ENCODE results near the gene MAP3K21.

The MAP3K21 gene

DNA sequence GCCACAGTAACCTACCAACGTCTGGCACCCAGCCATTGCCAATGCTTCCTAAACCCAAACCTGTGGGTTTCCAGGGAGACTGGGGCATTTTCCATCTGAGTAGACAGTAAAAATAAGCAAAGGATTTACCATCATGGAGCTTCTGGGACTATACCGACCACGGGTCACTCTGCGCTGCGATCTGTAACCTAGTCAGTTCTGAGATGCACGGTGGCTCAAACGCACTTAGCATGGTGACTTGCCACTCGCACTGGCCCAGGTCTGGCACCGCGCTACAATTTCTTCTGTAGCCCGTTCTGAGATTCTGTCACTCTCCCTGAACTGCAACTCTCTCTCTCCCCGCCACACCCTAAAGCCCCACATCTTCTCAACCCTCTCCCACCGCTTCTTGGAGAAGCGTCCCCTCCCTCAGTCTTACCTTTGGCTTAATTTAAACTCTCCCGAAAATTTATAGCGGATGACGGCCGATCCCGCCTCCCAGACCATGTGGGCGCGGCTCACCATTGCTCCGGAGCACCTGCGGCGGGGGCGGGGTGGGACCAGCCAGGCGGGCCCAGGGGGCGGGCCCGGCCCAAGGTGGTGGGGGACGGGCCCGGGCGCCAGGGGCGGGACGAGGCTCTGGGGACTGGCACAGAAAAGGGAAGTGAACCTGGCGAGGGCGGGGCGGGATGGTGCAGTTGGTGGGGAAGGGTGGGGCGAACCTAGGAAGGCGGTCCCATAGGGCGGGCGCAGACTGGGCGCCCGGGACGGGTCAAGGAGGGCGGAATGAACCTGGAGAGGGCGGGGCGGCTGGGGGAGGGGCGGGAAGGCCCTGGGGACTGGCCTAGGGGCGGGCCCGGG is 493 bp upstream of the MAP3K21 start:
- DNase-seq: peak; percentile 22 to 77 (median 63)

DNA sequence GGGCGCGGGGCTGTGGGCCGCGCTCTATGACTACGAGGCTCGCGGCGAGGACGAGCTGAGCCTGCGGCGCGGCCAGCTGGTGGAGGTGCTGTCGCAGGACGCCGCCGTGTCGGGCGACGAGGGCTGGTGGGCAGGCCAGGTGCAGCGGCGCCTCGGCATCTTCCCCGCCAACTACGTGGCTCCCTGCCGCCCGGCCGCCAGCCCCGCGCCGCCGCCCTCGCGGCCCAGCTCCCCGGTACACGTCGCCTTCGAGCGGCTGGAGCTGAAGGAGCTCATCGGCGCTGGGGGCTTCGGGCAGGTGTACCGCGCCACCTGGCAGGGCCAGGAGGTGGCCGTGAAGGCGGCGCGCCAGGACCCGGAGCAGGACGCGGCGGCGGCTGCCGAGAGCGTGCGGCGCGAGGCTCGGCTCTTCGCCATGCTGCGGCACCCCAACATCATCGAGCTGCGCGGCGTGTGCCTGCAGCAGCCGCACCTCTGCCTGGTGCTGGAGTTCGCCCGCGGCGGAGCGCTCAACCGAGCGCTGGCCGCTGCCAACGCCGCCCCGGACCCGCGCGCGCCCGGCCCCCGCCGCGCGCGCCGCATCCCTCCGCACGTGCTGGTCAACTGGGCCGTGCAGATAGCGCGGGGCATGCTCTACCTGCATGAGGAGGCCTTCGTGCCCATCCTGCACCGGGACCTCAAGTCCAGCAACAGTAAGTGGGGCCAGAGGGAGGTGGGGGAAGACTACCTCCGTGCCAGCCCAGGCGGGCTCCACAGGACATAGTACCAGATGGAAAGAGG is 808 bp downstream of the MAP3K21 start:
- DNase-seq: peak in 1 of 4 experiments; percentile 37

DNA sequence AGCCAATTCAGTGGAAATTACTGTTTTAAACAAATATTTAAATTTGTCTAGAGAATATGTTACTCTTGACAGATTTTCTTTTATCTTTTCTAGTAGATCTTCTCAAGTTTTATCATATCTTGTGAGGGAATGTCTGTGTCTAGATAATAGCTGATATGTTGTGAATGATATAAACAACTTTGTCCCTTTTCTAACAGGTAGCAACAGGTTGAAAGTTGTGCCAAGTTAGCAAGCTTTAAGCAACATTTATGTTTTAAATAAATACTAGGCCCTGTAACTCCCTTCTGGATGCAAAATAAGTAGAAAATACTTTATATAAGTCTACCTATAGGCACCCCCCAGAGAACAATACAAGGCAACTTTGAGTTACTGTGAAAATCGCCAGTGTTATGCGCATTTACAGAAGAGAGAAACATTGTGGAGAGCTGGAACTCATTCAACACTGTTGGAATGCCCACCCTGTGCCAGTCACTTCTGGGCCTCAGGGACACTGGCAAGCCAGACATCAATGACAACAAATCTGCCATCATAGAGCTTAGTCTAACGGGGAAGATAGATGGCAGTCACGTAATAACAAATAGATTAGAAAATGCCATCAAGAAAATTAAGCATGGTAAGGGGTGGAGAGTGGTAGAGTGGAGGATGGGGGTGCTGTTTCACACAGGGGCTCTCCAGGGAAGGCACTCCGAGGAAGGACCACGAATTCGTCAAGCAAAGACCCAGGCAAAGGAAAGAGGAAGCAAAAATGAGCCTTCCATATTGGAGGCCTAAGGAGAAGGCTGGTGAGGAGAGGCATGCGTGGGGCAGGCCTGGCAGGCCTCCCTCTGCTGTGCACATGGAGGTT is 4.4 kb downstream of the MAP3K21 start:
- no peak for DNase-seq

DNA sequence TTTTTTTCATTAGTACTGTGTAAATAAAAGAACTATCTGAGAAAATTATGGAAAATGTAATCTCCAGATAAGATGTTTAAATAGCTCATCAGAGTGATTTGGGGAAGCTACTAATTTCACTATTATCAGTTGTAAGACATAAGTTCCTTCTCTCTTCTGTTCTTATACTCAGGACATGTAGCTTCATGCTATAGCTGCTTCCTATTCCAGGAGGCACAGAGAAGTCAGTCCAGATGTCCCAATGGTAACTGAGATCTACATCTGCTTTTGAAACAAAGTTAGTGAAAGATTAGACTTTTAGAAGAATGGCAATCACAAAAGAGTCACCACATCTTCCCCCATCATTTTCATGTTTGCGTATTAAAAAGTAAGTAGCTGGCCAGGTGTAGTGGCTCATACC is 5.6 kb downstream of the MAP3K21 start:
- no peak for DNase-seq

DNA sequence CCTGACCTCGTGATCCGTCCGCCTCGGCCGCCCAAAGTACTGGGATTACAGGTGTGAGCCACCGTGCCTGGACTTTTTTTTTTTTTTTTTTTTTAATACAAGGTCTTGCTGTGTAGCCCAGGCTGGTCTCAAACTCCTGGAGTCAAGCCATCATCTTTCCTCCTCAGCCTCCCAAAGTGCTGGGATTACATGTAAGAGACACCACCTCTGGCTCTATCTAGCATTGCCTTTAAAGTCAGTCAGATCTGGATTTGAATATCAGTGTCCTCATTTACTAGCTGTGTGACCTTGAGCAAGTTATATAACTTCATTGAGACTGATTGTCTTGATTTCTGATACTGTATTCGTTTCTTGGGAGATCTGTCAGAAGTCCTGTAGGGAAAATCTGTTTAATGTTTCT is 6.6 kb downstream of the MAP3K21 start:
- no peak for DNase-seq

DNA sequence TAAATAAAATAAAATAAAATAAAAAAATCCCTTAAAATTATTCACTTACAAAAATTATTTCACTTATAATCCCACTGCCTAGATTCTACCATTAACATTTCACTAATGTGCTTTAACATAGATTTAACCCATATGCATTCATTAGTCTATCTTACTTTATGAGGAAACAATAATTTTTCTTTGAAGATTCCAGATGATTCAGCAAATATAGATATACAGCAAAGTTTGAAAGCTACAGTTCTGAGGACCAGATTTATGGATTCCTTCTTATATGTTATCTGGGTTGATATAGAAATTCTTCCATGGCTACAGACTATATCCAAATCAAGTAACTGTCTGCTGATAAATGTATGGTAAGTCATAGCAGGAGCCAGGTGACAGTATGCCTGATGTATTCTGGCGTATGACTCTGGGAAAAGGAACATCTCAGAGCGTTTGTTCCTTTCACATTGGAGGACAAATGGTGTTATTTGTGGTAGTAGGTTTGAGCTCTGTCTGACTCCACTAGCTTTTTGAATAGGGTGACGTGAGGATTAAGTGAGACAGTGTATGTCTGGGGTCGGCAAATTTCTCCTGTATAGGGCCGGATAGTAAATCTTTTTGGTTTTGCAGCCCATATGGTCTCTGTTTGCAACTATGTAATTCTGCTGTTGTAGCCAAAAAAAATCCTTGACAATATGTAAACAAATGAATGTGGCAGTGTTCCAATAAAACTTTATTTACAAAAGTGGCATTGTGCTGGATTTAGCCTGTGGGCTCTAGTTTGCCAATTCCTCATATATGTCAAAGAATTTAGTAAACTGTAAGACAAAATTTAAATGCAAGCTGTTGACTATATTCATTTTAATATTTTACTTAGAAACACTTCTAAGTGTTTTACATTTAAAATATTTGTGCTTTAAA is 9.3 kb downstream of the MAP3K21 start:
- no peak for DNase-seq

DNA sequence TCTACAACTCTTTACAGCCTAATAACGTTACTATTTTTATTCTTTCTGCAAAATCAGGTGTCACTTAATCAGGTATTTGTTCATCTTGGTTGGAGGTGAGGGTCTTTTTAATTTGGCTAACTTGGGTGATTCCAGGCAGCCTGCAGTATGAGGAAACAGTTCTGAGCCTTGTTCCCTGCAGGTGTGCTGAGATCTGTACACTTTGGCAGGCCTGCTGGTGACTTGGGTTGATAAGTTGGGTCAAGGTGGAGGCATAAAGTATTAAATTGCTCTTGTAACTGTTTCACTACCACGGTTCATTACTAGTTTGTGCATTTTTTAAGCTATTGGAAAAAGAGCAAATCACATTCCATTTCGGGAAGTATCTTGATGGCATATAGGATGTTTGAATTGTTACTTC is 10.0 kb downstream of the MAP3K21 start:
- no peak for DNase-seq

DNA sequence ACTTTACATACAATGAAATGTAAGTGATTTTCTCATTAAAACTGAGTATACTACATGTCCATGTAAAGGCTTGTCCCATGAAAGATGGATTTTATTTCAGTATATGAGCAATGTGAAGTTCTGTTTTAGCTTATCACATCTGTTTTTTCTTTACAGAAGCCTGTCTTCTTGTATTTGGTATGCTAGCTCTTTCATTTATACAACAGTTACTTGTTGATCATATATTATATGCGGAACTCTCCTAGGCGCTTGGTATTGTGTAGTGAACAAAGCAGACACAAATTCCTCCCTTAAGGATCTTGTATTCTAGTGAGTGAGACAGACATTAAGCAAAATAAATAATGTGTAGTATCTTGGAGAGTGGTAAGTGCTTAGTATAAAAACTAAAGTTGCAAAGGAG is 10.6 kb downstream of the MAP3K21 start:
- DNase-seq: no peak

DNA sequence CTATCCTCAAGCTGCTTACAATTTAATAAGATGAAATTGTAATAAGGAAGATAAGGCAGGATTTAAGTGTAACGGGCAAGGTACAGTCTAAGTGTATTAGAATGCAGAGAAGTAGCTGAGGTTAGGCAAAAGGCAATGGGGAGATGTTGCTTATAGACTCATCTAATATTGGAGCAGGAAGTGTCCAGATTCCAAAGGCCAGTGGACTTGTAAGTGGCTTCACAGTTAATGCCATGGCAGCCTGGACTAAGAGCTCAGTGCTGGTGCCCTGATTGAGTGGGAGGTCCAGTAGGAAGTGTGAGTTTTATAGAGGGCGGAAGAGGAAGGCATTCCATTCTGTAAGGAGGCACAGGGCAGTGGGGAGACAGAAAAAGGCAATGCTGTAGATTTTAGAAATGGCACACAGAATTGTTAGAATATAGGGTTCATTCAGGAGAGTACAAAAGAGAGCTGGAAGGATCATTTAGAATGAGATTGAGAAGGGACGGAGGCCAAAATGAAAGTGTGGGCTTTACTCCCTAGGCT is 12.6 kb downstream of the MAP3K21 start:
- no peak for DNase-seq

DNA sequence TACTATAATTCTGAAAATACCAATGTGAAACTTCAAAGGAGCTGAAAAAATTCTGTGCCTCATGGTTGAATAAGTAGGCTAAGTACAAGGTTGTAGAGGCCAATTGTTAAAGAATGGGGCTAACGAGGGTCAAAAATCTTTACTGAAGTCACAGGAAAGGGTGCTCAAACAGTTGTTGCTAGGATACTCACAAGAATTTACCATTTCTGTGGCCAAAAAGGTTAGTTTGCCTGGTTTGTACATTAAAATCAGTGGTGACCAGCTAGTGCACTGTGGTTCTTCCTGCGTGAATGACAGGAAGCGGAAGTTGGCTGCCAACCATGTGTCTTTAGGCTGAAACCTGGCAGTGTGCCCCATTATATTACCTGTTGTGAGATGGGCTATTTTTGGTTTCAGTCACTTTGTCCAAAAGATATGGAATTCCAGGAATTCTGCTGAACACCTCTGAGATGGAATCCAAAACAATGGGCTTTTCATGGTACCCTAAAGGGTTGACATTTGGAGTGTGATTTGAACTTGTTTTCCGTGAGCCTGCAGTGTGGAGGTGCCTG is 13.5 kb downstream of the MAP3K21 start:
- DNase-seq: no peak

DNA sequence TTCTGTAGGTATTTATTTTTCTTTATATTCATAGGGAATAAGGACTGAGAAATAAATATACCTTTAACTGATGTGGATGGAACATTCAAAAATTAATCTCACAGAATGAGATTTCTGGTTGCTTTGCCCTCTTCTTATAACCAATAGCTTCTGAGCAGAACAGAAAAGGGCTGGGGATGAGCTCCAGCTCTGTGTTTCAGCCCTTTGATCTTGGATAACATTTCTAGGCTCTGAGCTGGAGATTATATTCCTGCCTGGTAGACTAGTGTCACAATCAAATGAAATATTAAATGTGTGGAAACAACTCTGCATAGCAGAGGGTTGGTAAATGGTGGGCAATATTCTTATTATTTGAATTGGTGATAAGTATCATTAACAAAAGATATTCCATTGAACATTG is 14.6 kb downstream of the MAP3K21 start:
- no peak for DNase-seq

DNA sequence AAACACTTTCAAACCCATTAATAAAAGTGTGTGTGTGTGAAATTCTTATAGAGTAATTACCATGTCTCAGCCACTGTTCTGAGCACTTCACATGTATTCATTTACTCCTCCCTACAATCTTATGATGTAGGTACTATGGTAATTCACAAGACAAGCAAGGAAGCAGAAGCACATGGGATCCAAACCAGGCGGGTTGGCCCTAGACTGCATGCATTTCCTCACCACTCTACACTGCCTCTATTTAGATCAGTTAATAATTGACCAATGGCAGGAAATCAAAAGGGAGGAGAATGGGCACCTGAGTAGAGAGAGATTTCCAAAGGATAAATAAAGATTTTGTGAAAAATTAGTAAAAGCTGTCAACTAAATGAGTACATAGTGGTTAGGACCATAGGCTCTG is 15.7 kb downstream of the MAP3K21 start:
- no peak for DNase-seq

DNA sequence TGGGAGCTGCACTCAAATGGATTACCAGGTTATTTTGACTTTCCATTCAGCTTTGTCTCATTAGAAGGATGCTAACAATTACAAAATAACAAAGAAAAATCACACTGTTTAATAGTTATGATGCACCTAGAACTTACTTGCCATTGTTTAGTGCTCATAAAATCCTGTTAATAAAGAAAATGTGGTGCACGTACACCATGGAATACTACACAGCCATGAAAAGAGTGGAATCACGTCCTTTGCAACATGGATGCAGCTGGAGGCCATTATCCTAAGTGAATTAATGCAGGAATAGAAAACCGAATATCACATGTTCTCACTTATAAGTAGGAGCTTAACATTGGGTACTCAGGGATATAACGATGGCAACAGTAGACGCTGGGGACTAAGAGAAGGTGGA is 19.8 kb downstream of the MAP3K21 start:
- no peak for DNase-seq

DNA sequence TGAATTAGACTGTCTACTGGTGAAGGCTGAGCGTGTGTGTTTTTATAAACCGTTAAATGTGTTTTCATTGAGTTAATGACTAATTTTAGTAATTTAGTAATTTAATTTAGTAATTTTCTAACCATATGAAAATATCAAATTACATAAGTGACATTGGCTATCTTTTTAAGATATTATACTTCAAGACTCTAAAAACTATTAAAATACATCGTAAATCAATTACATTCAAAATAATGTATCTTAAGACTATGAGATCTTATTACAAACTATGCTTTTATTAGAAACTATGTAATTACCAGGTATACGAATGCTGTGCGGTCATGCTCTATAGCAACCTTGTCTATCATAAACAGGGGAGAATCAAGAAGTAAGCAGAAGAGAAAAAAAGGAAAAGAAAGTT is 21.6 kb downstream of the MAP3K21 start:
- no peak for DNase-seq

DNA sequence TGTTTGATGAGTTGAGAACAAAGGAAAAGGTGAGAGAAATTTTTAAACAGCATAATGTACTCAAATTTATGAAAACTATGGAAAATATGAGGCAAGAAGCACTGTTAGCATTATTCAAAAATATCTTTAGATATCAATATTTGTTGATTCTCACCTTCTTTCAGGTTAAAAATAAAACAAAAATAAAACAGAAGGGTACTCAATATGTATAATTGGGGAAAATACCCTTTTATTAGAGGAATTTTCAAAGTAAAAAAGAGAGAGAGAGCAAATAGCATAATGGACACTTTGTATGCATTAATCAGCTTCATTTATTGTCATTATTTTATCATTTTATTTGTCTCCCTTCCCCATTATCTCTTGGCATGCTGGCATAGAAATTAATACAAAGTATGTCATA is 27.5 kb downstream of the MAP3K21 start:
- DNase-seq: no peak

DNA sequence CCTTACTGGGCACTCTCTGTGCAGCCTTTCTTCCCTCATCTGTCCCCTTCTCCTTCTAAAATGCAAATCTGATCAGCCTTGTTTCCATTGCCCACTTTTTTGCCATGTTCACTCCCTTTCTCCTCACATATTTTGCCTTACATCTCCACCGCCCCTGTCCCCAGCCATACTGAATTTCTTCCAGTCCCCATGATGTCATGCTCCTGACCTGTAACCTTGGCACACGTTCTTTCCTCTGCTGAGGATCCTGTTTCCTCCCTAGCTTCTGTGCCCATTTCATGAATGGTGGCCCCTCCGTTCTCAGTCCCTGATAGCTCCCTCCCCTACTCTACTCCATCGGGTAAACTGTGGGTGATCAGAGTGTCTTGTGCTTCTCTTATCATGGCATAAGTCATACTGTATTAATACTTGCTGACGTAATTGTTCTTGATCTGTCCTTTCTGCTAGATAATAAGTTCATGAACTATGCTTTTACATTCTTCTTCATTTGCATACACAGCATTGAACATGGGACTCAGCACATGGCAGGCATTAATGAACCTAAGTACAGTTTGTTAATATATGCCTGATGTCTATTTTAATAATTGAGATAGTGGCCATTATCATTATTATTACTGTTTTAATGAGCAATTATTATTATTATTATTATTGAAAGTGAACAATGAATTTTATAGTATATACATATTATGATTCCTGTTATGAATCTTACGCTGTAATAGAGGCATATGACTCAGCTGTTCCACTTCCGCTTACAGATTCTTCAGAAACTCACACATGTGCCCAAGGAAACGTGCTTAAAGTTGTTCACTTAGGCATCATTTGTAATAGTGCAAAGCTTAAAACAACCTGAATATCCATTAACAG is 28.5 kb downstream of the MAP3K21 start:
- no peak for DNase-seq

DNA sequence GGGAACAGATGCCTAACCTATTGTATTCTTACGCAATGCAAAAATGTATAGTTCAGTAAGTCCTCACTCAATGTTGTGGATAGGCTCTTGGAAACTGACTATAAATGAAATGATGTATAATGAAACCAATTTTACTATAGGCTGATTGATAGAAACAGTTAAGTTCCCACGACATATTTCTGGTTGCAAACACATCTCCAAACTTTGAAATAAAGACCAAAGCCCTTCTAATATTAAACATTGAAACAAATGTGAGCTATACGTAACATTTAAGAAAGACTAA is 29.1 kb downstream of the MAP3K21 start:
- DNase-seq: no peak

DNA sequence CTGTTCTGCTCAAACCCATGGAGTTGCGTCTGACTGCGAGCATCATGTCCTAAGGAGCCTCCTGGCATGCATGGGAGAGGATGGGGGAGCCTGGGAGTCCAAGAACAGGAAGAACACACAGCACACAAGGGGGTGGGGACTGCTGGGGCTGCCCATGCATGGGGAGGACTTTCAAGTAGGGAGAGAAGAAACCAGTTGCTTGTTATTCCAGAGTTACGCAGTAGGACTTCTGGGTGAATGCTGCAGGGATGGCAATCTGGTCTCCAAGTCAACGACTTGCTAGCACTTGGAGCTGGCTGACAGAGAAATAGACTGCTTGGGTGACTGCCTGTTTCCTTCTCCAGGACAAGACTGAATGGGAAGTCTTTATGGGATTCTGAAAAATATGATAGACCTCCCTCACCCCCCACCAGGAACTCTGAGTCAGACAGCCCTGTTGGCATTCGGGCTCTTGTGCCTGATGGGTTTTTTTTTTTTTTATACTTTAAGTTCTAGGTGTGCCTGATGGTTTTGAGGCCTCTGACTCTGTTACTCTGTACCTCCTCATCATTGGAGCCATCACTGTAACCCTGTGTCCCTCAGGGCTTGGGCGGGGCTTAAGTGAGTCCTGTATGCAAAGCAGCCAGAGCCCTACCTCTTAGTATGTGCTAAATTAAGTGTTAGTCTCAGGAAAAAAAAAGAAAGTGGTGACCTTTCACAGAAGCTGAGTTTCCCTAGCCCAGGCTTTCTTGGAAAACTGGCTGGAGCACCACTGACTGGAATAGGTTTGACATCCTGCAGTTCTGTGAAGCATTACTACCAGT is 30.3 kb downstream of the MAP3K21 start:
- DNase-seq: no peak

DNA sequence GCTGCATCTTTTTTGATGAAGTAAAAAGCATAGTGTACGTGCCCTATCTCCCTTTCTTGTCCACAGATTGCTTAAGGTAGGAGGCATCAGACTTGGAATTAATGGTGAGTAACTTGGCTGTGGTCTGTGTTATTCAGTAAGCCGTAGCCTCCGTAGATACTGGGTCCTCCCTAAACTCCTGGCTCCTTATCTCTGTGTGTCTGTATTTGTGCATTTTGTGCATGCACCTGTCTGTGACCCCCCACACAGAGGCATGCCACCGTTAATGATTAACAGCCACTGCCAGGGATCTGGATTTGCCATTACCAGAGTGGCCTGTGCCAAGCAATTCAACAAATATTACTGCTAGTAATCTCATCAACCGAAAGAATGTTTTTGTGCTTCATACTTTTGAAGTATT is 31.9 kb downstream of the MAP3K21 start:
- DNase-seq: no peak

DNA sequence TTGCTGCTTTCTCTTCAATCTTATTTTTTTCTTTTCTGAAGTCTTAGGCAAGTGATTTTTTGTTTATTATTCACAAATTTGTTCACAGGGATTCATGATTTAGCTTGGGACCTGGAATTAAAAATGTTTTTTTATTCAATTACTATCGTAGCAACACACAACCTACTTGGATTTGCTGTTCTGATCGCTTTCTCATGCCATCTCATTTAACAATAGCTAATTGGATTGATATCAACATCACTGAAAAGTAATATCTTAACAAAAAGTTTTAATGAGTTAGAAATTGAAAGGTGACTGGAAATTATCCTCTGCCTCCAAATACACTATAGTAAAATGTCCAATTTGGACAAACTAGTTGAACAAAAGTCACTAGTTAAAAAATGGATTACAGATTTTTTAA is 32.4 kb downstream of the MAP3K21 start:
- no peak for DNase-seq
